Skeletal muscle satellite cell (primary cell): Measurements from ENCODE around the gene CABP5.

Experiments
- H3K27me3 ChIP-seq: 2 replicates; pipeline ENCODE4 v1.7.0; 2013; ENCODE audit warnings: low read length; ENCODE audit not compliant: control insufficient read depth, insufficient read depth
- H3K36me3 ChIP-seq: 2 replicates; pipeline ENCODE4 v1.7.0; 2013; ENCODE audit warnings: mild to moderate bottlenecking, control low read depth, low read length; ENCODE audit not compliant: insufficient read depth
- H3K4me1 ChIP-seq: 2 replicates; pipeline ENCODE4 v1.7.0; 2013; ENCODE audit warnings: low read length; ENCODE audit not compliant: control insufficient read depth, insufficient read depth
- H3K4me2 ChIP-seq: 2 replicates; pipeline ENCODE4 v1.7.0; 2013; ENCODE audit warnings: mild to moderate bottlenecking, low read length
- H3K4me3 ChIP-seq: 2 replicates; pipeline ENCODE4 v1.7.0; 2013; ENCODE audit warnings: low read length
- H3K9ac ChIP-seq: 2 replicates; pipeline ENCODE4 v1.7.0; 2013; ENCODE audit warnings: mild to moderate bottlenecking, low read depth, low read length, moderate library complexity
- H3K9me3 ChIP-seq: replicated peaks from 2 replicates; pipeline ENCODE4 v1.7.0; 2013; ENCODE audit warnings: mild to moderate bottlenecking, control low read depth, low read length

The CABP5 gene

DNA sequence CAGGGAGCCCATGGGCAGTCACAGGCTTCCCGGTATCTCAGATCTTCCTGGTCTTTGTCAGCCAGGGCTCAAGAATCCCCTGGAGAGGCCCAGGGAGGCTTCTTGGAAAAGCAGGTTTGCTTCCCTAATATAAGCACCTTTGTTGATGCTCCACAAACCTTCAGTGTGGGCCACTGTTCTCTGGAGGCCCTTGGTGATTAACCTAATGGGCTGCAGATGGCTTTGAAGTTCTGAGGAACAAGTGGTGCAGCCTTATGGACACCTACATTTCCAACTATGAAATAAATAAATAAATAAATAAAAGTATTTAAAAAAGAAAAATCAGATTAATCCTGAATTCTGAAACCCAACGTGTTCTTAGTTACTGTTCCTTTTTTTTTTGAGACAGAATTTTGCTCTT, 51.8 kb downstream of the CABP5 start, which contains the start of gene BSPH1:
Gene BSPH1, minus strand, starts transcription at position 101 of the 400 bp plus-strand sequence. Its CDS starts 89 bp downstream, at position 12.
- Histone ChIP-seq H3K9ac (no peak within 1 kb of the TSS), H3K36me3 (no peaks in the 10 kb centered on the region), H3K27me3 (peaks cover 25% of the 10 kb centered on the region), H3K9me3 (no peaks in the 10 kb centered on the region), H3K4me1 (no peaks in the 10 kb centered on the region), H3K4me3 (no peak within 1 kb of the TSS), H3K4me2 (no peak within 1 kb of the TSS)

DNA sequence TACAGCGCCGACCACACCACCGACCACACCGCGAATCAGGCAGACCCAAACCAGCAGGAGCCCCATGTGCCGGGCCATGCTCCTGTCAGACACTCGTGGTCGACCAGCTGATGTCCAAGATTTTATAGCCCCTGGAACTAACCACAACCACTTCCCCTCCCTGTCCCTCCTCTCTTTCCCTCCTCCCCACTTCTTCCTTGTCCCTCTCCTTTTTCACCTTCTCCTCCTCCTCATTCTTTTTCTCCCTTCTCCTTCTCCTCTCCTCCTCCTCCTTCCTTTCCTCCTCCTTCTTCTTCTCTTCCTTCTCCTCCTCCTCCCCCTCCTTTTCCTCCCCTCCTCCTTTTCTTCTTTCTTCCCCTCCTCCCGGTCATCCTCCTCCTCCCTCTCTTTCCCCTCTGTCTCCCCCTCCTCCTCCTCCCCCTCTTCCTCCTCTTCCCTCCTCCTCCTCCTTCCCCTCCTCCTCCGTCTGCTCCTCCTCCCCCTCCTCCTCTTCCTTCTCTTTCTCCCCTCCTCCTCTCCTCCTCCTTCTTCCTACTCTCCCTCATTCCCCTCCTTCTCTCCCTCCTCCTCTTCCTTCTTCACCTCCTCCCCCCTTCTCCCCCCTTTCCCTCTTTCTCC, 52.6 kb downstream of the CABP5 start:
- no peak overlapping the region for H3K4me3 ChIP-seq
- no peaks in the 10 kb centered on the region for H3K36me3 ChIP-seq
- no peaks in the 10 kb centered on the region for H3K4me1 ChIP-seq

More for the DNA sequence above, 52.6 kb downstream of the CABP5 start:
- H3K9me3 ChIP-seq: no peaks in the 10 kb centered on the region
- no peak overlapping the region for H3K4me2 ChIP-seq
- H3K9ac ChIP-seq: no peak overlapping the region
- peaks cover 22% of the 10 kb centered on the region for H3K27me3 ChIP-seq
